NCI-H2196 treated with DMSO at 0.1 percent for 48 hours (cell line): ENCODE measurements around the gene MYOCD.

Source experiments
- DNase-seq: peaks from one replicate; lab custom pipeline; 2025; ENCODE audit not compliant: unreplicated experiment; lab: John Stamatoyannopoulos, UW

MYOCD gene

GRCh38 chr17:12693640-12694039 lies 27.9 kb downstream of the MYOCD start:
- DNase-seq: no peak

GRCh38 chr17:12706070-12706469 lies 40.4 kb downstream of the MYOCD start:
- DNase-seq: no peak

DNA sequence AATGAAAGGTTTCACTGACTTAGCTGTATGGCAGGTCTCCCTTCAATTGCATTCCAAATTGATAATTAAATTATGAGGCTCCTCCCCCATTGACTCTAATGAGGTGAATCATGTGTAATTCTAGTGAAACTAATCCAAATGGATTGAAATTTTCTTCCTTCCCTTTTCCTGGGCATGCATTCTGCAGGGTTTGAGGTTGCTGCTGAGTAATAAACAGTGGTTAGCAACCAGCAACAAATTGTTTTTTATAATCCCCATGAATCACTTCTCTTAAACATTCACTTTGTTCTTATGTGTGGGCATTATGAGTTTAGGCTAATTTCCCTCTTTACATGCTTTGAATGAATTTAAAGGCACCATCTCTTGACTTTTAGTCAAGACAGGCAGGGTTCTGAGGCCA lies 43.4 kb downstream of the MYOCD start:
- DNase-seq: no peak

DNA sequence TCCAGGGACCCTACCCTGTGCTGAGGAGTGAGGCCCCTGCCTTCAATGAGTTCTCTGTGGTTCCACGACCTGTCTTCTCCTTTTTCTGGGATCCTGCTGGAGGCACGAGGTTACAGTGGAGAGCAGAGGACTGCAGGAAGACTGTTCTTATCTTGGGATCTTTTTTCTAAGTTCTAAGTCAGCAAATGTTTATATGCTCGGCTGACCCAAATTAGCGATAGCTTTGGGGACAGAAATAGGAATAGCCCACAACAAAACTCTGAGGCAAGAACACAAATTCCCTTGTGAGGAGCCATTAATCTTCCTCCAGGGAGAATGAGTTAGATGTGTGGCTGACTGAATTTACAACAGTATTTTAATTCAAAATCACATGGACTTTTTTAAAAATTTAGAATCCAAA lies 46.7 kb downstream of the MYOCD start:
- DNase-seq: no peak

DNA sequence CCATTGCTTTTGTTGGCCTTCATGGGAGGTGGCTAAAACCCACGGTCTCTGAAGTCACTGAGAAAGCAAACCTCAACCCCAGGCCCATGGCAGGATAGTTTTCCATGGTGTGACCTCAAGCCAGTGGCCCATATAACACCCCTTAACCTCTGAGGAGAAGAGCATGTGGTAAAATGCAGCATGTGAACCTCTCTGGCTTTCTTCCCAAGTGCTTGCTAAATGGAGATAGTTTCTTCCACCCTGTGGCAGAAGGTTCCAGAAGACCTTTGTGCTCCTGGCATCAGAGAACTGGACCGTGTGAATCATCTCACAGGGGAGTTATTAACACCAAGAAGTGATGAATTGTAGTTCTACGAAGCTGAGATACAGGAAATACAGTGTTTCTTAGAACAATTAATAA lies 47.3 kb downstream of the MYOCD start:
- no peak for DNase-seq

- DNase-seq: no peak
These were observed 54.3 kb downstream of the MYOCD start for GRCh38 chr17:12719948-12720347.

DNA sequence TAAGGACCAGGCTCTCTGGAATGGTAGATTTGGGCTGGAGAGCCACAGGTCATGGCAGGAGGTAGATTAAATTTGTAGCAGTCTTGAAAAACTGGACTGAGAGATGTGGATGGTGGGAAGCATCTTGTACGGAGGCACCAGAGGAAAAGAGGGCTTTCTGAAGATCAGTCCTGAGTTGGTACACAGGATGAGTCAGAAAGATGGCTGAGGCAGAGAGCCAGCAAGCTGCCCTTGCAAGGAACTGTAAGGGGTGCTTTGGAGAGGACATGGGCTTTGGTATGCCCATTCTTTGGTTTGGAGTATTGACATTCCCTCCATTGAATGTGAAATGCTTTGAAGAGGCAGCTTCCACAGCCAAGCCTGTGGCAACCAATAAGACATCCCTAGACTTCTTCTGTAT lies 55.9 kb downstream of the MYOCD start:
- no peak for DNase-seq

GRCh38 chr17:12722282-12722681 lies 56.6 kb downstream of the MYOCD start:
- DNase-seq: no peak

DNA sequence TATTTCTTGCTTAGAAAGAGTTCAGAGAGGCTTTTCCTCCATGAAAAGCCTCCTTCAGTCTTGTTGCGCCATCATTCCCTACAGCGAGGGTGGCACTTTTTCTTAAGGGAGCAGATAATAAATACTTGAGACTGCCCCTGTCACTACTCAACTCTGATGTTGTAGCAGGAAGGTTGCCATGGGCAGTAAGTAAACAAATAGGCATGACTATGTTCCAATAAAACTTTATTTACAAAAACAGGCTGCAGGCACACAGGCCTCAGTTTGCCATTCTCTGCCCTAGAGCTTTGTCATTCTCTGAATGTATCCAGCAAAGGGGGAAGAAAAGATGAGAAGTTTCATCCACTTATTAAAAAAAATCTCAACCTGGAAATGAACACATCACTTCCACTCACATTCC lies 60.4 kb downstream of the MYOCD start:
- no peak for DNase-seq

- no peak for DNase-seq
These were observed 61.5 kb downstream of the MYOCD start for GRCh38 chr17:12727076-12727760.

DNA sequence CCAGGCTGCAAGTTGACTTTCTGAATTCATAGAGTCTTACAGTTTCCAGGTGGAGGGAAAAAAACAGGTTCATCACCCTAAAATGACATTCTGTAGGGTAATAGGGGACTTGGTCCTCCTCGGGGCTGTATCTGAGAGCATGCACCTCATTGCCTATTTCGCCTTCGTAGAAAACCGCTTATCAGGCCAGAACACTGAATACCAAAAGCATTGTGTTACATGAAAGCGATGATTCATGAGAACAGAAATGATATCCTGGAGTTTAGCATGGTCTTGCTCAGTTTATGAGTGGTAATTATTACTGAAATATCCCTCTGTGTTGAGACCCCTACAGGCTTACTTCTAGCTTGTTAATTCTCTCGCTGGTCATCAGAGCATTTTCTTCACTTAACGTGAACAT lies 62.2 kb downstream of the MYOCD start:
- DNase-seq: no peak

GRCh38 chr17:12729086-12729485 lies 63.4 kb downstream of the MYOCD start:
- DNase-seq: no peak

GRCh38 chr17:12730421-12730820 lies 64.7 kb downstream of the MYOCD start:
- no peak for DNase-seq

GRCh38 chr17:12730931-12731521 lies 65.3 kb downstream of the MYOCD start:
- no peak for DNase-seq

DNA sequence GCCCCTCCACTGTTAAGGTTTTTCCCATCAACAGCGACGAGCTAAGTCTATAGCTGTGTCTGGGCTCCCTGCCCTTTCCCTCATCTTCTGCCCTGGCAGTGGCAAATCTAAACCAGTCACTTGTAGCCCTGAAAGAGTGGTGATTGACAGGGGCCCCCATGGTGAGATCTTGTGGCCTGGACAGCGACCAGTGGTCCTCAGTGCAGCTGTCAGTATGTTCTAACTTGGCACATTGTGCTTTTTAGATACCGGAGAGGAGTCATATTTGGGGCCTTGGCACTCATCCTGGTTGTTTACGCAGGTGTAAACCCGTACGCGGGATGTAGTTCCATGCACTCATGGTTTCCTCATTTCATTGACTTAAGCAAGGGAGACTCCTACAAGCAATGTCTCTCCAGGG lies 66.1 kb downstream of the MYOCD start:
- DNase-seq: no peak

DNA sequence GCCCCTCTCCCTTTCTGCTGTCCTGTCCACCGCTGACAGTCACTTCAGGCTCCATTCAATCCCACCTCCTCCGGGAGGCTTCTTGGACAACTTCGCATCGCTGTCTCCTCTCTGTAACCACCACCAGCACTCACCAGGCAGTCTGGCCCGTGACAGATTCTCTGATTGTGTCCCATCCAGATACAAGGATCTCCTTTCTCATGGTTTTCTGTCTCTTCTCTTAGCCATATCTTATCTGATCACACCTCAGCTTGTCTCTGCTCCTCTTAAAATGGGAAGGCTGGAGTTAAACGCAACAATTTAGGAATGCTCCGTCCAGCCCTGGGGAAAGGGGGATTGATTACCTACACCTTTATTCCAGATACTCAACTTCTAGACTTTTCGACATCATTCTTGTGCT lies 66.7 kb downstream of the MYOCD start:
- no peak for DNase-seq

- no peak for DNase-seq
These were observed 69.2 kb downstream of the MYOCD start for GRCh38 chr17:12734926-12735325.

DNA sequence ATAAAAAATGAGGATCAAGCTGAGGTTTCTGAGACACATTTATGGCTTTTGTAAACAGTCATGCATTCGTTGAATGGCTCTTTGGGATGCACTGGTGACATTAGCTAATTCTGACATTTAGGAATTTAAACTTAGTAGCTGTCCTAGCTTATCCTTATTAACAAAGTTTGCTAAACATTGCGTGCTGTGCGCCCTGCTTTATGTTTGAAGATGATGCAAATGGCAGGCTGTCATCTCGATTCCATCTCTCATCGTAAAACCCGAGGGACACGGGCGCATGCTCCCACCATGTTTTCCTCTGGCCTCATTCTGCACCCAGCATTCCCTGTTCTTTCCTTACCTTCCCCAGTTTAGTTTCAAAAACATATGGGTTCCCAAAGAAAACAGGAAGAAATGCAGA lies 69.8 kb downstream of the MYOCD start:
- no peak for DNase-seq

- DNase-seq: no peak
These were observed 70.8 kb downstream of the MYOCD start for GRCh38 chr17:12736526-12736925.

DNA sequence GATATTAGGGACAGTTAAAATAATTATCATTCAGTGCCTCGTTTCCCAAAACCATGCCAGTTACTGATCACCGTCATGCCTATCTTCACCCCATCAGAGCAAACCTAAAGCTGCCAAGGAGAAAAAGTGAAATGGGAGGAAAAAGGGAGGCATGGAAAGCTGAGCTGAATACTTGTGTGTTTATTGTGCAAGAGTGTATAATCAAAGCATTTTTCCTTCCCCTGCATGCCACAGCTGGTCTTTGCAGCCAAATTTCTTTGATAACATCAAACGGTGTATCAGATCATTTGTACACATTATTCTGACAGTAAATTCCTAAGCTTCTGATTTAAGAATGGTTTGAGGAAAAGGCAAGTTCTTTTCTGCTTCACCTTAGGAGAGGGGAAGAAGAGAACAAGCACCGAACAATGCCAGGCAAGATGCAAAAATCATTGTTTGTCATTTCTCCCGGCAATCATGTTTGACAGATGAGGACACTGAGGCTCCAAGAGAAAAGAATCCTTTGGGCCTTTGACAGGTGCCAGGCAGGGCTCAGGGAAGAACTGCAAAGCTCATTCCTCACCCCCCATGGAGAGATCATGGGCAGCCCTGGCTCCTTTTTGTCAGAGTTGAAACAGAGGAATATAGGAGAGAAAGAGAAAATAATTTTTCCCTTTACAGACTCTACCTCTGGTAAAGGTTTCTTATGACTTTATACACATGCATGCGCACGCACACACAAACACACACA lies 72.2 kb downstream of the MYOCD start:
- no peak for DNase-seq

- no peak for DNase-seq
These were observed 72.9 kb downstream of the MYOCD start for GRCh38 chr17:12738624-12739023.

DNA sequence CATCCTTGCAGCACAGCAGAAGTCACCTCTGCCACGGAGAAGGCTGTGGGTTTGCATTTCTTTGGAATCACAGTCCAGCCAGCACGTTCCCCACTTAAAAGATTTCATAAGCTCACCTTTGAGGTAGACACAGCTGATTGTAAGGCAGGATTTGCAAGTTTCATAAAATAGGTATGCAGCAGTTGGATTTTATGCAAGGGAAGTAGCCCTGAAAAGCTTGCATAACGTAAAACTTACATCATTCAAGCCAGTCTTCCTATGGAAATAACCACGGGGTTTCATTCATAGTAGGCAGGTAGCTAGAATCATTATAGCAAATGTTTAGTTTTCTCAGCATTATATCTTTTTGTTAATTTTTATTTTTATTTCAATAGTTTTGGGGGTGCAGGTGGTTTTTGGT lies 73.8 kb downstream of the MYOCD start:
- DNase-seq: no peak
